ENCODE measurements around the gene BABAM1.

The BABAM1 gene

DNA sequence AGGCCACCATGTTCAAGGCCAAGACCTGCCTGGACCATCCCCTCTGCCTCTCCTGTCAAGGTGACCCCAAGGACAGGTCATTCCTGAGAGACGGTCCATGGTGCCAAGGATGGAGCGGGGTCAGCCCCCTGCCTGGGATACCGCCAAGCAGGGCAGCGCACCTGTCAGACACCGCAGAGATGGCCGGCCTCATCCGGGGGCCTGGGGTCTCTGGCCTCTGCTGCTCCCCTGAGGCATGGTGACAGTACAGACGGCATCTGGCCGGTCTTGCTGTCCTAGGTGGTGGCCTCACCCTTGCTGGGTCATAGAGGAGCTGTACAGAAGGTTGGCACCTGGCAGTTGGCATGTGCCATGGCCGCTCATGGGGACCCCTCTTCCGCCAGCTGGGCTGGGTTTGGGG, 53.2 kb downstream of the BABAM1 start:
- peaks cover 24% of the 10 kb centered on the region for H3K36me3 ChIP-seq (ENCODE audit: control insufficient read depth, insufficient read depth, low read length)
- H3K27me3 ChIP-seq (replicated peaks; ENCODE audit: control insufficient read depth, insufficient read depth, low read length) = no peaks in the 10 kb centered on the region
- H3K4me3 ChIP-seq (replicated peaks; ENCODE audit: low read depth, low read length) = no peak overlapping the region
- TF ChIP-seq, protein P1, sequence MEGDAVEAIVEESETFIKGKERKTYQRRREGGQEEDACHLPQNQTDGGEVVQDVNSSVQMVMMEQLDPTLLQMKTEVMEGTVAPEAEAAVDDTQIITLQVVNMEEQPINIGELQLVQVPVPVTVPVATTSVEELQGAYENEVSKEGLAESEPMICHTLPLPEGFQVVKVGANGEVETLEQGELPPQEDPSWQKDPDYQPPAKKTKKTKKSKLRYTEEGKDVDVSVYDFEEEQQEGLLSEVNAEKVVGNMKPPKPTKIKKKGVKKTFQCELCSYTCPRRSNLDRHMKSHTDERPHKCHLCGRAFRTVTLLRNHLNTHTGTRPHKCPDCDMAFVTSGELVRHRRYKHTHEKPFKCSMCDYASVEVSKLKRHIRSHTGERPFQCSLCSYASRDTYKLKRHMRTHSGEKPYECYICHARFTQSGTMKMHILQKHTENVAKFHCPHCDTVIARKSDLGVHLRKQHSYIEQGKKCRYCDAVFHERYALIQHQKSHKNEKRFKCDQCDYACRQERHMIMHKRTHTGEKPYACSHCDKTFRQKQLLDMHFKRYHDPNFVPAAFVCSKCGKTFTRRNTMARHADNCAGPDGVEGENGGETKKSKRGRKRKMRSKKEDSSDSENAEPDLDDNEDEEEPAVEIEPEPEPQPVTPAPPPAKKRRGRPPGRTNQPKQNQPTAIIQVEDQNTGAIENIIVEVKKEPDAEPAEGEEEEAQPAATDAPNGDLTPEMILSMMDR (IDR thresholded peaks at IDR 0.05; ENCODE audit: insufficient read depth, low read length, poor library complexity, severe bottlenecking) = no peak
- DNase-seq (ENCODE audit: extremely low read depth, insufficient read length) = no peak

DNA sequence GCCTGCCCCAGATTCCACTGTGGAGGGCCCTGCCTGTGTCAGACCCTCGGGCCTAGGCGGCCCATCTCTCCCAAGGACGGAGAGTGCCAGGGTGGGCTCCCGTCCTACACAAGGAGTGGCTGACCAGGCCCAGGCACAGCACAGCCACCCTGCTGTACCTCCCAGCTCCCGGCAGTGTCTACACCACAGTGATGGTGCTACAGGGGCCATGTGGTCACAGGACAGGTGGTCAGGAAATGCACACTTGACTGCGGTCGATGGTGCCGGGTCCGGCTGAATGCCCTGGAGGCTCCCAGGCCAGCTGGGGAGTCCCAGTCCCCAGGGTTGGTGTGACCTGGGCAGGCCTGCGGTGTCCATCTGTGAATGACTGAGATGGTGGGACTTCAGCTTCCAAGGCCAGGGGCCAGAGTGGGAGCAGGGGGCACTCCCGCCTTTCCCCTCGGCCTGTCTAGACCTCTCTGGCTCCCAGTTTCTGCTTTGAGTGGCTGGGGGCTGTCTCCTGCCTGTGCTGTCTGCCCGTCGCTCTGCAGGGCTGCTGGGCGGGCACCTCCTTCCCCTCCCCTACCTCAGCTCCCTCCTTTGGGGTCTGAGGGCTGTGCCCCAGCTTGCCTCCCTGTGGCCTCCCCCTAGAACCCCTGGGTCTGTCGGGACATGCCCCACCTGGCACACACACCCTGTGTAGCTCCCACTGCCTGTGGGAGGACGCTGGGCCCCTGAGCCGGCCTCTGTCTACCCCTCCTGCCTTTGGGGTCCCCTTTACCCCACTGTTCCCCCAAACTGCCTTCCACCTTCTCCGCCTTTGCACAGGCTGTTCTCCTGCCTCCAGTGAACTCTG, 54.6 kb downstream of the BABAM1 start:
- DNase-seq (ENCODE audit: extremely low read depth, insufficient read length) = no peak
- Histone ChIP-seq H3K36me3 (ENCODE audit: control insufficient read depth, insufficient read depth, low read length) (peaks cover 19% of the 10 kb centered on the region), H3K27me3 (replicated peaks; ENCODE audit: control insufficient read depth, insufficient read depth, low read length) (no peaks in the 10 kb centered on the region), H3K4me3 (replicated peaks; ENCODE audit: low read depth, low read length) (no peak overlapping the region)
- TF ChIP-seq, protein P1 (IDR thresholded peaks at IDR 0.05; ENCODE audit: insufficient read depth, low read length, poor library complexity, severe bottlenecking) = no peak

DNA sequence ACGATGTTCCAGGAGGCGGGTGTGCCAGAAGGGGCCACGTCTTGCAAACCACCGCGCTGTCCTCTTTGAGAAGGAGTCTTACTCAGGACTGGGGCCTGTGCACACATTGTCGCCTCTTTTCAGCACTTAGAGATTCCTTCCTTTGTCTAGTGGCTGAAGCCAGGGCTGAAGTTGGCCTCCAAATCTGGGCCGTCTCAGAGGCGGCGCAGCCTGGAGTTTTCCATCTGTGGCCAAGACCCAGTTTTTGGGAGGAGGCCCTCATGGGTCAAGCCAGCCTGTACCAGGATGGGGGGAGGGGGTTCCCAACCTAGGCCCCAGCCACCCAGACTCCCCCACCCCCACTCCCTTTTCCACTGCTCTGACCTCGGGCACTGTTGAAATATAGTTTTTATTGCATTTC, 55.6 kb downstream of the BABAM1 start:
- no peak for DNase-seq (ENCODE audit: extremely low read depth, insufficient read length)
- TF ChIP-seq, protein P1 (IDR thresholded peaks at IDR 0.05; ENCODE audit: insufficient read depth, low read length, poor library complexity, severe bottlenecking) = no peak
- H3K36me3 ChIP-seq (ENCODE audit: control insufficient read depth, insufficient read depth, low read length) = peaks cover 19% of the 10 kb centered on the region

DNA sequence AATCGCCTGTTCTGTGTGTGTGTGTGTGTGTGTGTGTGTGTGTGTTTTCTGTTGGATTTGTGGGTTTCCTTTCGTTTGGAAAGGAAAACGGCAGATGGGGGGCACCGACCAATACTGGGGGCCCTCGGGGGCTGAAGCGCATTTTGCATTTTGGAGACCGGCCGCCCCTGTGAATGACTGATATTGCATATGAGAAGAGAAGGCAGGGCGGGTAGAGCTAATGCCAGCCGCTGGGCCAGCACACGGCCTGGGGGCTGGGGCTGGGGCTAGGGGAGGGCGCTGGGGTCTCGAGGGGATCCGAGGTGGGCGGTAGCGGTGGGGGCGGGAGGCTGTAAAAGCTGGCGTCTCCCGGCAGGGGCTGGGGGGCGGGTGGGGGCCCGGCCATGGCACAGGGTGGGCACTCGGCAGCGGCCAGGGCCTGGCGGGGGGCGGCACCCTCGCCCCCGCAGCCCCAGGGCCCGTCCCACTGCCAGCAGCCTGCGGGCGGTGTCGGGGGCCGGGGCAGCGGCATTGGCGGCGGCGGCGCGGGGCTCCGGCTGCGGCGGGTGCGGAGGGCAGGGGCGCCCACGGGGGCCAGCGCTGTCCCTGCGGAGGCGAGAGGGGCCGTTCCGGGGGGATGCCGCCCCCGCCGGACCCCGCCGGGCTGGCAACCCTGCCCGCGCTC, 56.2 kb downstream of the BABAM1 start:
- Histone ChIP-seq H3K36me3 (ENCODE audit: control insufficient read depth, insufficient read depth, low read length) (peaks cover 19% of the 10 kb centered on the region), H3K4me3 (replicated peaks; ENCODE audit: low read depth, low read length) (no peak overlapping the region), H3K27me3 (replicated peaks; ENCODE audit: control insufficient read depth, insufficient read depth, low read length) (no peaks in the 10 kb centered on the region)
- TF ChIP-seq, protein P1 (IDR thresholded peaks at IDR 0.05; ENCODE audit: insufficient read depth, low read length, poor library complexity, severe bottlenecking) = no peak
- DNase-seq (ENCODE audit: extremely low read depth, insufficient read length) = no peak

More for the DNA sequence above, 55.6 kb downstream of the BABAM1 start:
- no peak overlapping the region for H3K4me3 ChIP-seq (replicated peaks; ENCODE audit: low read depth, low read length)
- no peaks in the 10 kb centered on the region for H3K27me3 ChIP-seq (replicated peaks; ENCODE audit: control insufficient read depth, insufficient read depth, low read length)

DNA sequence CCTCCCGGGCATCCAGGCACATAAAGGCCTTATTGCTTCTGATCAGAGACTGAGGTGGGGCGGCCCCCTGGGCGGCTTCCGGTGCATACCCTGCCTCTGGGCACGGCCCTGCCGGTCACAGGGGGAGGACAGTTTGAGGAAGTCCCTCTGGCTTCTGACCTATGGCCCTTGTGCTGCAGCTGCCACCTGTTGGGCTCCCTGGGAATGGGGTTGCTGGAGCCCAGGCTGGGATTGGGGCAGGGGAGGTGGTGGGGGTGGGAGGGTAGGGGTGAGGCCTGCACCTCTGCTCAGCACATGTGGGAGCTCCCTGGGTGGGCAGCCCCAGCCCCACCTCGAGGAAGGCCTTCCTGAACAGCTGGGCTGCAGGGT, 56.7 kb downstream of the BABAM1 start:
- TF ChIP-seq, protein P1 (IDR thresholded peaks at IDR 0.05; ENCODE audit: insufficient read depth, low read length, poor library complexity, severe bottlenecking) = no peak
- peaks cover 19% of the 10 kb centered on the region for H3K36me3 ChIP-seq (ENCODE audit: control insufficient read depth, insufficient read depth, low read length)
- no peaks in the 10 kb centered on the region; the same call in 1 of the 2 replicates for H3K27me3 ChIP-seq (replicated peaks; ENCODE audit: control insufficient read depth, insufficient read depth, low read length)
- H3K4me3 ChIP-seq (replicated peaks; ENCODE audit: low read depth, low read length) = no peak overlapping the region
- DNase-seq (ENCODE audit: extremely low read depth, insufficient read length) = no peak

All from GM06990 (cell line).